Muscle of leg (tissue), 11 donors: ENCODE measurements around the gene DNASE1L1. TPM values are rescaled to one million over a fixed set of nuclear protein-coding genes. Genes with fewer than 3 reads are reported as not detected.

Source experiments
- DNase-seq: peaks from one replicate; pipeline ENCODE4 v3.0.0; 2013
- H3K27ac ChIP-seq: one replicate; pipeline ENCODE4 v1.5.1; 2013; ENCODE audit warnings: mild to moderate bottlenecking, low read length, control low read depth
- H3K27me3 ChIP-seq: one replicate; pipeline ENCODE4 v1.6.1; 2013; ENCODE audit warnings: low read length; ENCODE audit not compliant: control insufficient read depth, insufficient read depth
- H3K36me3 ChIP-seq: one replicate; pipeline ENCODE4 v1.6.1; 2013; ENCODE audit warnings: low read length; ENCODE audit not compliant: control insufficient read depth, insufficient read depth
- H3K4me1 ChIP-seq: one replicate; pipeline ENCODE4 v1.6.1; 2013; ENCODE audit warnings: low read length; ENCODE audit not compliant: control insufficient read depth, insufficient read depth
- H3K4me3 ChIP-seq: one replicate; pipeline ENCODE4 v1.5.1; 2013; ENCODE audit warnings: low read length, control low read depth
- H3K9me3 ChIP-seq: replicated peaks from 2 replicates; pipeline ENCODE4 v1.6.1; 2013; ENCODE audit warnings: low read depth, low read length; ENCODE audit not compliant: control insufficient read depth
- WGBS: methylation state at CpG from one replicate; pipeline ENCODE4 v1.1.5; 2013; ENCODE audit warnings: missing lambda C conversion rate; ENCODE audit not compliant: insufficient coverage; 5-methylcytosine and 5-hydroxymethylcytosine counted together
- polyA plus RNA-seq, 8 donors: library from polyadenylated mRNA; unstranded; fragments of 120-200 nt; gene quantifications; one replicate each; pipeline versions ENCODE4 v1.2.1 to v1.2.3, GENCODE V29; 2013; ENCODE audit warnings: inconsistent platforms in 1 of 8, low replicate concordance in 1 of 8; ENCODE audit not compliant: insufficient read length in 8 of 8, insufficient read depth in 1 of 8
- total RNA-seq: library from RNA; stranded (reverse); fragments of 120-200 nt; gene quantifications from one replicate; pipeline ENCODE4 v1.2.4, GENCODE V29; 2013

The DNASE1L1 gene
- total and polyA plus RNA-seq, 9 donors, result 17.8 to 38.7 (median 32.6) TPM

DNA sequence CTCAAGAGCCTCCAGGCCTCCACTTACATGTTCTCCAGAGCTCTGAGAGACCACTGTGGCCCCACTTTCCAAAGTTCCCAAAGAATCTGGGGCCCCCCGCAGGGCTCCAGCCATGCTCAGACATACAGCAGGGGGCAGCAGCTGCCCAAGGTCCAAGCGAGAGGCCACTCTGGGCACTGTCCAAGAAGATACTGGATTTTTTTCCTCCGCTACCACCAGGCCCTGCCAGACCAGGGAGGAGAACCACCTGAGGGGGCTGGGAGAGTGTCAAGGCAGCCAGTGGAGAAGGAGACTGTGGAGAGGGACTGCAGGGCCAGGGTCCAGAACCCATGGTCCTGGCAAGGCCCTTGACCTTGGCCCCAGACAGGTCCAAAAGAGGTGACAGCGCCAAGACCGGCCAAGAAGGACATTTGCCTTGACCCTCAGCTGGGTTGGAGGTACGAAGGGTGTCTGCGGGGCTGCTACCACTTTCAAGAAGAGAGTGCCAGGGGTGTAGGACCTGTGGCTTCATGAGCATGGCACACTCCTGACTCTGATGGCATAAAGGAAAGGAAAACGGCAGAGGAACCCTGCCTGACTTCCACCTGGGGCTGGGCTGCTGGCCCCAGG, 24.7 kb downstream of the DNASE1L1 start:
- no peak for DNase-seq
- Histone ChIP-seq H3K4me3 (no peak overlapping the region), H3K27ac (no peak overlapping the region), H3K9me3 (no peaks in the 10 kb centered on the region), H3K36me3 (peaks cover 6% of the 10 kb centered on the region), H3K4me1 (peaks cover 18% of the 10 kb centered on the region), H3K27me3 (no peaks in the 10 kb centered on the region)
- 70% methylated on average over 7 of the region's 8 CpGs for WGBS

DNA sequence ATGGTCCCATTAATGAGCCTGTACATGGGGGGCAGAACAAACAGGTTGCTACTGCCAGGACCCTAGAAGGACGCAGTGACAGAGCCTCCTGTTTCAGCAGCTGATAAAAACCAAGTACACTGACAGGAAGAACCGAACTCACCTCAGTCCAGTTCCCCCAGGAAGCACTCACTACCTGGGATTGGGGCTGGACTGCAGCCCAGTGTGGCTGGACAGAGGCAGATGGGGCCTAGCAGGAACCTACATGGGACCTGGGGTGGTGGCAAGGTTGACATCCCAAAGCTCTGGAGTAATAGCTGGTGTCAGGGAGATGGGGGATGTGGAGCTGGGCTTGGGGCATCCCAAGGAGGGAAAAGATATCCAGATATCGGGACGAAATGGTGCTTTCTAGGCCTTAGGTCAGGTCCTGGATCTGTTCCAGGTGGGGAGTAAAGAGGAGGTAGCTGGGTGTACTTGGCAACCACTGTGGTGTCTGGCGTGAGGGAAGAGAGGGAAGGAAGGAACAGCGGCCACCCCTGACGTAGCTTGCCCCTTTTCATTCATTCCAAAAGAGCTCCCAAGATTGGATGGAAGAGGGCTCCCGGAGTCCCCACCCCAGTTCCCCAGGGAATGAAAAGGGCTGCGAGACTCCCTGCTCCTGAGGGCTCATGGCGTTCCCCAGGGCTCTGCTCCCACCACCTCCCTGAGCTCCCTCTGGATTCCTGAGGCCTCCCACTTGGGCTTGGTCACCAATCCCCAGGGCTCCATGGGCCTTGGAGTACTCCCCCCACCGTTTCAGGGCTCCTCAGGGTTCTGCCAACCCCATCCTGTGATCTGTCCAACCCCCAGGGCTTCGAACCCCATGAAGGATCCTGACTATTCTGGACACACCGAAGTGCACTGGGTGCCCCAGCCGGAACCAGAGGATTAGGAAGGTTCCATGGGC, 25.4 kb downstream of the DNASE1L1 start:
- H3K27me3 ChIP-seq, result no peaks in the 10 kb centered on the region
- no peak for DNase-seq
- no peak overlapping the region for H3K4me3 ChIP-seq
- H3K36me3 ChIP-seq, result peaks cover 6% of the 10 kb centered on the region
- H3K27ac ChIP-seq, result no peak overlapping the region
- H3K9me3 ChIP-seq, result no peaks in the 10 kb centered on the region
- H3K4me1 ChIP-seq, result peaks cover 18% of the 10 kb centered on the region
- 64% methylated on average over 7 of the region's 14 CpGs for WGBS

DNA sequence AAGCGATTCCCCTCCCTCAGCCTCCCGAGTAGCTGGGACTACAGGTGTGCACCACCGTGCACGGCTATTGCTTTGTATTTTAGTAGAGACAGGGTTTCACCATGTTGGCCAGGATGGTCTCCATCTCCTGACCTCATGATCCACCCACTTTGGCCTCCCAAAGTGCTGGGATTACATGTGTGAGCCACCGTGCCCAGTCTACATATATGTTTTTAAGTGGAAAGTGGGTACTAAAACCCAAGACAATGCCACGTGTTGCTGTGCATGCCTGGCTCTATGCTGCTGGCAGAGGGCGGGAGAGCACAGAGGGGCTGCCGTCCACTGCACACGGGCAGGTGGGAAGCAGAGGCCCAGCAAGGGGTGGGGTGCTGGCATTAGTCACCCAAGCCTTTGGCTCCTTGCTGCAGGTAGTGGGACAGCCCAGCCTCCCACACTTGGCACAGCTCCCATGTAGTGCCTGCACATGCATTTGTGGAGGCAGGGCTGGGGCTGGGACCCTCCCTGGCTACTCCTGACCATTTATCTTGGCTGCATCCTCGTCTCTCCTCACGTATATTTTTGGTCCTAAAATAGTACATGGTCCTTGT, 26.5 kb downstream of the DNASE1L1 start:
- Histone ChIP-seq H3K36me3 (peaks cover 6% of the 10 kb centered on the region), H3K4me1 (peaks cover 23% of the 10 kb centered on the region), H3K27me3 (no peaks in the 10 kb centered on the region), H3K9me3 (no peaks in the 10 kb centered on the region), H3K27ac (no peak overlapping the region), H3K4me3 (no peak overlapping the region)
- WGBS, result 77% methylated on average over 7 of the region's 11 CpGs
- no peak for DNase-seq

DNA sequence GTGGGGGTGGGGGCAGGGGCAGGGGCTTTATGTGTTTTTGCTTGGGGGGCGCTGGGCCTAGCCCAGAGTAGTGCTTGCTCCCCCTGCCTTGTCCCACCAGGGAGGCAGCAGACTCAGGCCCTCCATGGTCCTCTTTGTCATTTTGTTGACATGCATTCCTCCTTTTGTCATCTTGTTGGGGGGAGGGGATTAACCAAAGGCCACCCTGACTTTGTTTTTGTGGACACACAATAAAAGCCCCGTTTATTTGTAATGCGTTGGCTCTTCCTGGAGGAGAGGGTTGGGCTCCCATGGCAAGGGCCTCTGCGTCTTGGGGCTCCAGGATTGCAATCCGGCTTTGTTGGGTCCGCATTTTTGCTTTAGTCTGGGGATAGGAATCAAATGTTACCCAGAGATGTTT, 27.8 kb downstream of the DNASE1L1 start:
- no peak overlapping the region for H3K4me3 ChIP-seq
- H3K4me1 ChIP-seq, result peaks cover 23% of the 10 kb centered on the region
- no peak overlapping the region for H3K27ac ChIP-seq
- DNase-seq, result no peak
- no CpG with 5 or more reads among the region's 6 CpGs for WGBS
- no peaks in the 10 kb centered on the region for H3K27me3 ChIP-seq
- H3K36me3 ChIP-seq, result peaks cover 6% of the 10 kb centered on the region
- no peaks in the 10 kb centered on the region for H3K9me3 ChIP-seq

DNA sequence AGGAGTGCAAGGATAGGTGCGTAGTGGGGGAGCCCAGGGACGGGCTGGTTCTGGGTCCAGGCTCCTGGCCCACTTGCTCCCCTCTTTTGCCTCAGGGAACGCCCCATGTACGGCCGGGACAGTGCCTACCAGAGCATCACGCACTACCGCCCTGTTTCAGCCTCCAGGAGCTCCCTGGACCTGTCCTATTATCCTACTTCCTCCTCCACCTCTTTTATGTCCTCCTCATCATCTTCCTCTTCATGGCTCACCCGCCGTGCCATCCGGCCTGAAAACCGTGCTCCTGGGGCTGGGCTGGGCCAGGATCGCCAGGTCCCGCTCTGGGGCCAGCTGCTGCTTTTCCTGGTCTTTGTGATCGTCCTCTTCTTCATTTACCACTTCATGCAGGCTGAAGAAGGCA, 28.3 kb downstream of the DNASE1L1 start:
- no peak for DNase-seq
- Histone ChIP-seq H3K27ac (no peak overlapping the region), H3K4me1 (peaks cover 23% of the 10 kb centered on the region), H3K36me3 (peaks cover 6% of the 10 kb centered on the region), H3K4me3 (no peak overlapping the region), H3K27me3 (no peaks in the 10 kb centered on the region), H3K9me3 (no peaks in the 10 kb centered on the region)
- 83% methylated on average over 11 of the region's 14 CpGs for WGBS

DNA sequence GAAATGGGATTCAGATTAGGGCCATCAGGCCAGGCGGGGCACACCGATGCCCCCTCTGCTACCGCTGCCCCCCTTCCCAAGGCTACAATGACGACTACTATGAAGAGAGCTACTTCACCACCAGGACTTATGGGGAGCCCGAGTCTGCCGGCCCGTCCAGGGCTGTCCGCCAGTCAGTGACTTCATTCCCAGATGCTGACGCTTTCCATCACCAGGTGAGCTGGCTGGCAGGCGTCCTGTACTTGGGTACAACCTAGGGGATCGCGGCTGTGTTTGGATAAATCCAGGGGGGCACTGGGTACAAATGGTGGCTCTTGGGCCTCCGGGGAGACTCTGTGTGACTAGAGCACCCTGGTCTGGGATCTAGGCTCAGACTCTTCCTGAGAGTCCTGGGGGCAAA, 28.9 kb downstream of the DNASE1L1 start:
- H3K27ac ChIP-seq, result peak overlapping the region; percentile 93
- H3K4me3 ChIP-seq, result peak overlapping the region; percentile 76
- H3K36me3 ChIP-seq, result peaks cover 6% of the 10 kb centered on the region
- DNase-seq, result no peak
- H3K9me3 ChIP-seq, result no peaks in the 10 kb centered on the region
- WGBS, result 52% methylated on average over 10 of the region's 13 CpGs
- H3K4me1 ChIP-seq, result peaks cover 25% of the 10 kb centered on the region
- no peaks in the 10 kb centered on the region for H3K27me3 ChIP-seq

DNA sequence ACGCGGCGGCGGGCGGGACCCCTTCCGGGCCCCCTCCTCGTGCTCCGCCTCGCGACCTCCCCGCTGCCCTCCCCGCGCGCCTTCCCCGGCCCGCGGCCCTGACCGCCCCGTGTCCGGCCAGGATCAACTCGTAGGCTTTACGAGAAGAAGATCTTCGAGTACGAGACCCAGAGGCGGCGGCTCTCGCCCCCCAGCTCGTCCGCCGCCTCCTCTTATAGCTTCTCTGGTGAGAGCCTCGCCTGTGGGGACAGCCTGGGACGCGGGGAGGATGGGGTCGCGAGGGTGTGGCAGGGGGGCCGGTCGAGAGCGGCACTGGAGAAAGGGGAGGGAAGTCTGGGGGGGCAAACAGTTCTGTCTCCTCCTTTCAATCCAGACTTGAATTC, 29.5 kb downstream of the DNASE1L1 start:
- Histone ChIP-seq H3K4me1 (peaks cover 28% of the 10 kb centered on the region), H3K4me3 (peak overlapping the region; percentile 76), H3K9me3 (no peaks in the 10 kb centered on the region), H3K27me3 (no peaks in the 10 kb centered on the region), H3K36me3 (peaks cover 6% of the 10 kb centered on the region), H3K27ac (peak overlapping the region; percentile 93)
- DNase-seq, result no peak
- 38% methylated on average over 27 of the region's 38 CpGs for WGBS

DNA sequence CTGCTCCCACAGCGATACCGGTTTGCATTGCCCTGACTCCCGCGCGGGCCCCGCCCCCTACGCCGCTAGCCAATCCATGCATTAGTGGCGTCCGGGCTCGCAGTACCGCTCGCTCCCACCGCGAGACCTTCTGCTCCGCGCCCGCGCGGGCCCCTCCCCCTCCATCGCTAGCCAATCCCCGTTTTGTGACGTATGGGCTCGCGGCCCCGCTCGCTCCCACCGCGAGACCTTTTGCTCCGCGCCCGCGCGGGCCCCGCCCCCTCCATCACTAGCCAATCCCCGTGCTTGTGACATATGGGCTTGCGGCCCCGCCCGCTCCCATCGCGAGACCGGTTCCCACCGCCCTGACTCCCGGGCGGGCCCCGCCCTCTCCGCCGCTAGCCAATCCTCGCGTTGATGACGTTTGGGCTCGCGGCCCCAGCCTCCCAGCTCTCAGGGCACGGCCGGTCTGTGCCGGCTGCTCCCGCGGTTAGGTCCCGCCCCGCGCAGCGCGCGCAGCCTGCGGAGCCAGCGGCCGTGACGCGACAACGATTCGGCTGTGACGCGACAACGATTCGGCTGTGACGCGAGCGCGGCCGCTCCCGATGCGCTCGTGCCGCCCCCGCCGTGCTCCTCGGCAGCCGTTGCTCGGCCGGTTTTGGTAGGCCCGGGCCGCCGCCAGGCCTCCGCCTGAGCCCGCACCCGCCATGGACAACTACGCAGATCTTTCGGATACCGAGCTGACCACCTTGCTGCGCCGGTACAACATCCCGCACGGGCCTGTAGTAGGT, 30.1 kb downstream of the DNASE1L1 start, which contains the start of gene EMD:
TSS of gene EMD (plus strand) at position 497 of the 770 bp plus-strand sequence. CDS start at position 687, 190 bp downstream.
- peak; percentile 99 for DNase-seq
- Histone ChIP-seq H3K4me3 (peak within 1 kb of the TSS; percentile 76), H3K27ac (peak within 1 kb of the TSS; percentile 95), H3K36me3 (peaks cover 6% of the 10 kb centered on the region), H3K4me1 (peaks cover 25% of the 10 kb centered on the region), H3K27me3 (no peaks in the 10 kb centered on the region), H3K9me3 (no peaks in the 10 kb centered on the region)
- WGBS, result 35% methylated on average over 103 of the region's 103 CpGs

DNA sequence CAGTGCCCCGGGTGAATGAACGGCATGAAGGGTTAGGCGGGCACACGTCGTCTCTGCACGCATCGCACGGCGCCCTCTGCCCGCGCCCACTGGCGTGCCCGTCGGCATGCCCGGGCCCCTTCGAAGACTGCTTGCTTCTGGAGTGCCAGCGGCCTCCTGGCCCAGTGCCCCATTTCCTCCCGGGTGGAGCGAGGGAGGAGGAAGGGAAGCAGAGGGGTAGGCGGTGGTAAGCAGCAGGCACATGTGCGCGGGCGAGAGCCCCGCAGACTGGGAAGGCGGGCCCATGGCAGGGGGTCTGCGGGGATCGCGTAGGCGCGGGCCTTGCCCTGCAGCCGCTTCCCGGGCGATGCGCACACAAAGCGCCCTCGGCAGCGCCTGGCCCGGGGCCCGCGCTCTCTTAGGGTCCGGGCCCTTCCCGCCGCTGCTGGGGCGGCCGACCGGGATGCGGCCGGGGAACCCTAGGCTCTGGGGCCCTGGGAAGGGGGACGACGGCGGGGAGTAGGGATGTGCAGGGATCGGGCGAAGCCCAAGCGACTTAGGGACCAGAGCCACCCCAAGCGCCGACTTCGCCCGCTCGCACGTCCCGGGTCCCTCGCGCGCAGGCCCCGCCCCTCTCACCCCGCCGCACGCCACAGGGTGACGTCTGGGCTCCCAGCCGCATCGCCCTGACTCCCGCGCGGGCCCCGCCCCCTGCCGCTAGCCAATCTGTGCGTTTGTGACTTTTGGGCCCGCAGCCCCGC, 30.8 kb downstream of the DNASE1L1 start:
- peak; percentile 72 for DNase-seq
- WGBS, result 33% methylated on average over 78 of the region's 79 CpGs
- no peaks in the 10 kb centered on the region for H3K27me3 ChIP-seq
- H3K36me3 ChIP-seq, result peaks cover 6% of the 10 kb centered on the region
- H3K4me3 ChIP-seq, result peak overlapping the region; percentile 43
- H3K4me1 ChIP-seq, result peaks cover 30% of the 10 kb centered on the region
- peak overlapping the region; percentile 95 for H3K27ac ChIP-seq
- H3K9me3 ChIP-seq, result no peaks in the 10 kb centered on the region
